ENCODE measurements around the gene CNTNAP2. TPM values are rescaled to one million over a fixed set of nuclear protein-coding genes. Genes with fewer than 3 reads are reported as not detected.

Gene CNTNAP2
- total and polyA plus RNA-seq, 2 of the 8 experiments (the other 6 are each of a cell fraction or from before 2014, with no cell fraction given) = 27.9 to 71.0 TPM

DNA sequence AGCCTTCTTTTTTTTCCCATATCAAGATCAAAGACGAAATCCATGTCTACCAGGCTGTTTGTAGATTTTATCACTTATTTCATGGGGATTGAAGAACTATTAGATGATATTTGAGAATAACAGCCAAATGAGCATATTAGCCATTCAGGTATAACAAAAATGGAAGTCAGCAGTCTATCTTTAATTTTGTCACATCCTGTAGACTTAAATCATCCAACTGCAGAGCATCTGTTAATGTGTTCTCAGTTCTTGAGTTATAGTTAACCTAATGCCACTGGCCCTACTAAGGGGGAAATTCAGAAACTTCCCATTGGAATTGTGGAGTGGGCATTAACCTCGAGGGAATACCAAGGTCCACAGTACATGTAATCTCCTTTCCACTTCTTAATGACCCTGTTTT is 380.1 kb downstream of the CNTNAP2 start (continued):
- TF ChIP-seq, protein P1, sequence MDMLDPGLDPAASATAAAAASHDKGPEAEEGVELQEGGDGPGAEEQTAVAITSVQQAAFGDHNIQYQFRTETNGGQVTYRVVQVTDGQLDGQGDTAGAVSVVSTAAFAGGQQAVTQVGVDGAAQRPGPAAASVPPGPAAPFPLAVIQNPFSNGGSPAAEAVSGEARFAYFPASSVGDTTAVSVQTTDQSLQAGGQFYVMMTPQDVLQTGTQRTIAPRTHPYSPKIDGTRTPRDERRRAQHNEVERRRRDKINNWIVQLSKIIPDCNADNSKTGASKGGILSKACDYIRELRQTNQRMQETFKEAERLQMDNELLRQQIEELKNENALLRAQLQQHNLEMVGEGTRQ (IDR thresholded peaks at IDR 0.05; ENCODE audit: low read length) = no peak
- TF ChIP-seq ATF3 (IDR thresholded peaks at IDR 0.05; ENCODE audit: insufficient read depth, low read depth, low read length) = no peak
- no peak for TF ChIP-seq TEAD4 (IDR thresholded peaks at IDR 0.05; ENCODE audit: low read depth, low read length)
- TF ChIP-seq JUND (IDR thresholded peaks at IDR 0.05; ENCODE audit: low read length) = no peak
- TF ChIP-seq CREB1 (IDR thresholded peaks at IDR 0.05) = no peak
- TF ChIP-seq CHD7 (IDR thresholded peaks at IDR 0.05; ENCODE audit: insufficient replicate concordance, low read length) = no peak
